ENCODE data around the gene KRT222.

KRT222 gene

GRCh38 chr17:40658396-40658795 is 6.6 kb downstream of the KRT222 start:
- no peak for DNase-seq (ENCODE audit: low spot score)

DNA sequence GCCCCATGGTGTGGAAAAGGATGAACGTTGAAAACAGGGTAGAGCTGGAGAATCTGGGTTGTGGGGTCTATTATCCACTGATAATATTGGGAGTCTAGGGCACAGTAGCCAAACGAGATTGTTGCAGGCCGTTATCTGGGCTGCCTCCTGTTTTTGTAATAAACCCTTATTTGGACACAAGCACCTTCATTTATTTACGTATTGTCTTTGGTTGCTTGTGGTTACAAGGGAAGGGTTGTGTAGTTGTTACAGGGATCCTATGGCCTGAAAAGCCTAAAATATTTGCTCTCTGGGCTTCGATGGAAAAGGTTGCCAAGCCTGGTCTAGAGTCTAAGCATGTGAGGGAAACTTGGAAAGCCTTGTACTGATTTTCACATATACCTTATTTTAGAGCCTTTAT is 13.0 kb downstream of the KRT222 start:
- DNase-seq (ENCODE audit: low spot score) = no peak

DNA sequence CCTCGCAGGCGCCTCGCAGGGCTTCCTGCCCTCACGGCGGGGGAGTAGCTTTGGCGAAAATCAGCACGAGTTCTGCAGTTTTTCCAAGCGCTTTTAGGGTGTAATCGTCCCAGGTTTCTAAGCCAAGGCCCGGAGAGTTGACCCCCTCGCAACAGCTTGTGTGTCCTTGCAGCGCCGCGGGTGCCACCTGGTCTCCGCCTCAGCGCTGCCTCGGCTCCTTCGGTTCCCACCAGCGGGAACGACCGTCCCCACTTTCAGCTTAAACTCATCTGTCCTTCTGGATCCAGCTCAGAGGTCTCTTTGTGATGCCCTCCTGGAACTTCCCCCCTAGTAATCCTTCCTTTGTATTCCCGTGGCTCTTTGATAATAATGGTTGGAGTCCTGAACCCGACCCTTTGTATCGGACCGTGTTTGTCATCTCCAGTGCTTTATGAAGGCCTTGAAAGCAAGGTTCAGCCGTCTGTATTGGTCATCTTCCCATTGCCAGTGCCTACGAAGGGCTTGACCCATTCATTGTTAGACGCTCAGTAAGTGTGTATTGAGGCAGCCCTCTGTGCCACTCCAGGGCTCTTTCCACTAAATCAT is 16.5 kb downstream of the KRT222 start:
- no peak for DNase-seq (ENCODE audit: low spot score)

GRCh38 chr17:40647624-40648383 is 17.2 kb downstream of the KRT222 start, which contains the start of gene SMARCE1:
Gene SMARCE1 (minus strand): TSS chr17:40647818. CDS start chr17:40645802, 2,016 bp downstream.
- DNase-seq (ENCODE audit: low spot score) = peak; percentile 67

DNA sequence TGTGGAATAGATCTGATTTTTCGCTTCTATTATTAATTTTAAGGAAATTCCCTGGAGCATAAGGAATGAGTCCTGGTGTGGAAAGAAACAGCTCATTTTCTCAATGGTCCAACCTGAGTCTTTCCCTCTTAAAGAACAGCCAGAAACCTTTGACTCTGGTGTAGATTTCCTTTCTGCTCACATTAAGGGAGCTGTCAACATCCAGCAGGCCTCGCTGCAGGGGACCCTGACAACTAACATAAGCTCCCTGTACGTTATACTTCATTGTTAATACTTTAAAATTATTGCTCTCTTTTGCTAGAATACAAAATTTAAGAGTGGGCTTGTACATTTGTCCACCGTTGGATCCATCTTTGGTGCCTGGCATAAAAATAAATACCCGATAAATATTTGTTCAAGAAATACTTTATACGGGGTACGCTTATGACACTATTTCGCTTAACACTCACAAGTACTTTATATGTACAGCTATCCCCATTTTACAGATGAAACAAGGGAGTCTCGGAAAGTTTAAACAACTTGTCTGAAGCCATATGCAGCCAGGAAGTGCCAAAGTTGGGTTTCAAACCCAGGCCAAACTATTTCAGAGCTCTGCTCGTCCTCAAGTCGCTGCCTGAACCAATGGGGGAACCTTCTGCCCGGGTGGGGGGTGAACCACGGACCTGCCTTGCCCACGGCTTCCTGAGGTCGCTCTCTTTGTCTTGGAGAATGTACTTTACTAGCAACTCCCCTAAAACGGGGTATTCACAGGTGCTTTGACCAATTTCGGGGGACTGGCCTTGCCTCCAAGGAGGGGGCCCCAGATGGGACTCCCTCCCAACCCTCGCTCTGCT is 18.0 kb downstream of the KRT222 start:
- DNase-seq (ENCODE audit: low spot score) = peak; percentile 13

GRCh38 chr17:40645943-40646342 is 19.0 kb downstream of the KRT222 start:
- DNase-seq (ENCODE audit: low spot score) = no peak

GRCh38 chr17:40645291-40645690 is 19.7 kb downstream of the KRT222 start:
- no peak for DNase-seq (ENCODE audit: low spot score)

DNA sequence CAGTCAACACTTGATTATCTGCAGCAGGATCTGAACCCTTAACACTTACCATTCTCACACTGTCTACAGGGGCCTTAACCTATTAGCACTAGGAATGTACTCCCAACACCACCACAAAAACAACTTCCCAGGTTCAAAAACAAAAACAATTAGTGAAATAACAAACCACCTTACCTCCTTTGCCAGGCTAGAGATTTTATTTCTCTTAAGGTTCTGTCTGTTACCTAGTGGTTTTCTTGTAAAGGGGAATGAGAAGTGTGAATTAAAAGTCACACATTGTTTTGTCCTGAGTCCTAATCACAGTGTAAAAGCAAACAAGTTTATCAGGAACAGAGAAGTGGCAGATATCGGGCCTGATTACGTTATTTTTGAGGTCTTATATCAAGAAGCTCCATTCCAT is 27.0 kb downstream of the KRT222 start:
- DNase-seq (ENCODE audit: low spot score) = no peak

DNA sequence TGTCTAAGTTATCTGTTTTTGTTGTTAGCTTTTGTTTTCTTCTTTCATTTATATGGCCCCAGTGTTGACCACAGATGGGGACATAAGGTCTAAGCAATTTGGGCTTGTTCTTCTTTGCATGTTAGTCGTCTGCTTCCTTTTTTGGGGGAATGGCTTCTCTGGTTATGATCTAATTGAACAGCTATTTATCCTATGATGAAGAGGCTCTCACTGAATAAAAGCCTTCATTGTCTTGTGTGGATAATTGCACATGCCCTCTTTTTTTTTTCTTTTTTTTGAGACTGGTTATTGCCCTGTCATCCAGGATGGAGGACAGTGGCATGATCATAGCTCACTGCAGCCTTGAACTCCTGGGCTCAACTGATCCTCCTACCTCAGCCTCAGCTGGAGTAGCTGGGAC is 31.1 kb downstream of the KRT222 start:
- no peak for DNase-seq (ENCODE audit: low spot score)

GRCh38 chr17:40632216-40632615 is 32.8 kb downstream of the KRT222 start:
- DNase-seq (ENCODE audit: low spot score) = no peak

DNA sequence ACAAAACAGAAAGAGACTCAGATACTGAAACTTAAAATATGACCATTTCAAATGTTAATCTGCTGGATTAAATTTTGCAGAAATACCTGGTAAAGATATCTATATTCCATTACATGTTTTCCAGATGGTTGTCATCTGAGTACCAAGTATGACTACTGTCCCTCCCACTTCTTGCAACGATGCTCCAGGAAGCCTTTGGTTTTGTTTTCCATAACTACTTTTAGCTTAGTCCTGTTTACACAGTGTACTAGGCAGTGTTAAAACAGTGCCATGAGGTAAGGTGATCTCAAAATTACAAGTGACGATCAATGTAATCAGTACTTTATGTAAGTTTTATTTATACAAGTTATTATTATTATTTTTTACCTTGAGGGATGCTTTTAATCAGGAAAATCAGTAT is 35.1 kb downstream of the KRT222 start:
- no peak for DNase-seq (ENCODE audit: low spot score)

DNA sequence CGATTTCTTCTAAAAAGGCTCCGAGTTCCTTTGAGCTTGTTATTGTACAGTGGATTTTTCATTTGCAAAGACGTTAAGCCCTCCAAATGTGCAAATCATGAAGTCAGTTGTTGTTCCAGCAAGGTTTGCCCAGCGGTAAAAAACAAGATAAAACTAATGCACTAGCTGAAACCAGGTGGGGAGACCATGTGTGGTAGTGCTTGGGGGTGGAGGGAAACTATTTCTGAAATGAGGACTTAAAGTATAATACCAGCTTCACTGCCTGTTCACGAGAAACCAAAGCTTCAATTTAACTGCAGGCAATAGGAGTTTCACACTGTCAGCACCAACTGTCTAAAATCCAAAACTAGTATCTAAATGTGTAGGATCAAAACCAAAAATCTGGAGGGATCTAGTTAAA is 39.7 kb downstream of the KRT222 start:
- DNase-seq (ENCODE audit: low spot score) = no peak

GRCh38 chr17:40623419-40624210 is 41.4 kb downstream of the KRT222 start:
- no peak for DNase-seq (ENCODE audit: low spot score)

DNA sequence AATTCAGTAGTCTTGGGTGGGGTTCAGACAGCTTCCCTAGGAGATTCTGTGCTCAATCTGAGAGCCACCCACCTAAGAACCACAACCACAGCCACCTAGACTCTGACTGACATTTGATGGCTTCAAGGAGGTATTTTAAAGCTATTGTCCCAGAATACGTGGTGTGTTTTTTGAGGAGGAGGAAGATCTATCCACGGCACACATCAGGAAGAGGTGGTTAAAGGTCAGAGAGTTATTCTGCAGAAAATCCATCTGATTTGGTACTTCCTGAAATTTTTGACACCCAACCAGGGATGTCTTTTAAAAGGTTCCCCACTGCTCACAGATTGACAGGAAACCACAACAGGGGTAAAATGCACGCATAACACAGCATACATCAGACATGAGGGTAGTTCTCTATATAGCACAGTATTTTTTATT is 42.5 kb downstream of the KRT222 start:
- DNase-seq (ENCODE audit: low spot score) = peak; percentile 26

GRCh38 chr17:40621578-40621977 is 43.4 kb downstream of the KRT222 start:
- no peak for DNase-seq (ENCODE audit: low spot score)

GRCh38 chr17:40621019-40621418 is 44.0 kb downstream of the KRT222 start:
- no peak for DNase-seq (ENCODE audit: low spot score)

- DNase-seq (ENCODE audit: low spot score) = no peak
Measured at GRCh38 chr17:40618754-40619625, 46.0 kb downstream of the KRT222 start.

DNA sequence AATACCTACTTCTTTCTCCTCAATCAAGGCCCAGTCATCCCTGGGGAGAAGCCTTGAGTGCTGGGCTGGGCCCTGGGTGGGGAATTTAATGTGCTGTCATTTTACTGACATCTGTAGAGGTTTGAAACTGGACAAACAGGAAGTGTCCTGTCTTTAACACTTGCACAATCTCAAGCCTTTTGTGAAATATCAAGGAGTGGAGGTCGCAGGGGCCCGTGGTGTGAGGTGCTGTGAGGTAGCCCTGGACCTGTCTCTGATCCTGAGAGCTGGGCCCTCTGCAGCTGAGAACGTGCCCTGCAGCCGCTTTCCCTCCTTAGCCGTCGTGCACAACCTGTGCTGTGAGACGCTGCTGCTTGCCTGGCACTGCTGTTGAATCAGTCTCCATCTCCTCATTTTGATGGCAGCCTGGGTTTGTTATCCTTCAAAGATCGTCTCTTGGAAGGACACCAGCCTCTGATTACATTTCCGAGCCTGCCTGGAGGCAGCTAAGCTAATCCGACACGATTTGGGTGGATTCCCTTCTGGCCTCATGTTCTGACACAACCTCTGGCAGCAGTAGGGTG is 47.2 kb downstream of the KRT222 start:
- DNase-seq (ENCODE audit: low spot score) = no peak

DNA sequence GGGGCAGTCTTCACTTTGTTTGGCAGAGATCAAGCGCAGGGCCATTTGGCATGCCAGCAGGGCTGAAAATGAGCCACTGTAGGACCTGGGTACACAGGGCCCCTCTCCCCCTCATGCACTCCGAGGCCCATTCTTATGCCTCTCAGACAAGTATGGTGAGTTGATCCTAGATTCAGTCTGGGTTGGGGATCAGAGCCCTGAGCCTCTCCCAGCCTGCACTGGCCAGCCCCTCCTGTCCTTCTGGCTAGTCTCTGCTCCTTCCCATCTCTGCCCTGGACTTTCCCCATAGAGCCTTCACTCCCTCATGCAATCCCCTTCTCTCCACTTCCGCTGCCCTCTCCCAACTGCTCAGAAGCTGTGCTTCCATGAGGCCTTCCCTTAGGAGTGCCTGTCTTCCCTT is 48.4 kb downstream of the KRT222 start:
- no peak for DNase-seq (ENCODE audit: low spot score)

DNA sequence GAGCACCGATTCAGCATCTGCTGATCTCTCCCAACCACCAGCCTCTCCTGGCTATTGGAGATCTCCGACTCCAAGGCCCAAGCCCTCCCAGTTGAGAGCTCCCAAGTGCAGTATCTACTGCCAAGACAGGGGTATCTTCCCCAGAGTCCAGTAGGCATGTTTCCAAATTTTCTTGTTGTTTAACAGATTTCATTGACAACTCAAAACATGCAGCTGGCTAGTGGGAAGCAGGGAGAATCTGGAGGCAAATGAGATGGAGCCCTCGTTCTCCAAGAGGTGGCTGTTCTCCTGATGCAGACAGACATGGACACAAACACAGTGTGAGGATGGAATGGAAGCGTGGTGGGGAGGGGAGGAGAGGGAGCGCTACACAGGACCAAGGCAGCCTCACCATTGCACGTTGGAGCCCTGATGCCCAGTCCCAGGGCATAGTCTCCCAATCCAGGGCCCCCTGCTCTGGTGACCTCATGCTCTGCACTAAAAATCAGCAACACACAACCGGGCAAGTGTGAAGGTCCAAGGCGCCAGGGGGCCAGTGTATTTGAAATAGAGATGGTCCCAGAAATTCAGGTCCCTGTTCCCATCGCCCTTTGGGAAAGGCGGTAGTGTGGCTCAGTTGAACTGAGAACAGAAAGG is 49.0 kb downstream of the KRT222 start:
- no peak for DNase-seq (ENCODE audit: low spot score)

Measured in CD4-positive, alpha-beta T cell treated with Interleukin-6 at 100 ng/mL for 8 hours (primary cell).